Gastrocnemius medialis (tissue), 4 donors: Measurements from ENCODE around the gene SLC34A3. TPM values are rescaled to one million over a fixed set of nuclear protein-coding genes. Genes with fewer than 3 reads are reported as not detected.
"Not testable (repeated sequence)": the region's sequence is repeated elsewhere in the genome, so short reads cannot be mapped to it uniquely, and the experiment has no call there.

ENCODE experiments used
- ATAC-seq, 2 donors: fragments of 150-250 bp; one replicate each; pipeline ENCODE4 v1.9.1; 2016
- DNase-seq, 2 donors: peaks; one replicate each; pipeline ENCODE4 v3.0.0-alpha.2; 2019
- H3K27ac ChIP-seq, 4 donors: fragments of 200-600 bp; sonication (generic); 1 replicate in 1 of 4; 2 replicates in 3 of 4; pipeline ENCODE4 v1.5.1; 2016 to 2018; ENCODE audit warnings: mild to moderate bottlenecking in 2 of 4, moderate library complexity in 1 of 4
- H3K27me3 ChIP-seq, 3 donors: fragments of 200-600 bp; sonication (generic) in 2 of 3; 1 replicate in 1 of 3; 2 replicates in 2 of 3; pipeline versions ENCODE4 v1.5.1 to v1.6.0; 2016 to 2019; ENCODE audit warnings: mild to moderate bottlenecking in 1 of 3, moderate library complexity in 1 of 3
- H3K36me3 ChIP-seq, 2 donors: fragments of 200-600 bp; sonication (generic) in 1 of 2; one replicate each; pipeline ENCODE4 v1.5.1; 2017 to 2018
- H3K4me1 ChIP-seq, 2 donors: fragments of 200-600 bp; sonication (generic) in 1 of 2; one replicate each; pipeline ENCODE4 v1.5.1; 2016 to 2017; ENCODE audit warnings: mild to moderate bottlenecking in 2 of 2
- H3K4me3 ChIP-seq, 4 donors: fragments of 200-600 bp; sonication (generic) in 3 of 4; 1 replicate in 1 of 4; 2 replicates in 3 of 4; pipeline ENCODE4 v1.5.1; 2016 to 2019; ENCODE audit warnings: mild to moderate bottlenecking in 2 of 4
- H3K9me3 ChIP-seq, 3 donors: fragments of 200-600 bp; sonication (generic) in 2 of 3; 1 replicate in 1 of 3; 2 replicates in 2 of 3; pipeline ENCODE4 v1.5.1; 2016 to 2019
- POLR2A ChIP-seq, 2 donors: fragments of 450-650 bp; IDR thresholded peaks; one replicate each; pipeline ENCODE4 v1.6.1; 2017; ENCODE audit warnings: antibody characterized with exemption in 2 of 2, mild to moderate bottlenecking in 2 of 2, moderate library complexity in 2 of 2
- in situ Hi-C, 4 donors: fragments of 200-750 bp; cut with MboI; loops; one replicate each; pipeline versions ENCODE4 v1.15.0 to v1.8.0; 2017; ENCODE audit warnings: low sequenced_read_pairs in 4 of 4
- intact Hi-C: fragments of 100-400 bp; cut with DNase I; formaldehyde crosslinking; loops from one replicate; pipeline ENCODE4 v1.15.1; 2023; ENCODE audit warnings: low total_unique reads
- total RNA-seq, 4 donors: library from RNA; depleted of rRNA; stranded (reverse); fragments of >200 nt; gene quantifications; one replicate each; pipeline versions ENCODE4 v1.1.0 to v1.2.3, GENCODE V29; 2016
- TF ChIP-seq, protein P1 (sequence below), 5 experiments: fragments of 450-650 bp in 3 of 5; fragments of 200-600 bp in 2 of 5; sonication (generic) in 2 of 5; IDR thresholded peaks in 4 of 5; conservative IDR thresholded peaks in 1 of 5; 1 replicate in 4 of 5; 2 replicates in 1 of 5; pipeline ENCODE4 v1.5.1; 2016 to 2019; ENCODE audit warnings: antibody characterized with exemption in 5 of 5, mild to moderate bottlenecking in 3 of 5, moderate library complexity in 3 of 5

SLC34A3 gene
- total RNA-seq, 4 donors from 2014 or later = not detected

GRCh38 chr9:137242269-137243203 is 11.8 kb downstream of the SLC34A3 start:
- intact Hi-C loops (loop anchor here (5.0 kb wide), 1 partner anchor 40 kb away; the partner anchor contains the start of gene TPRN), in situ Hi-C loops (no loop called here)
- TF ChIP-seq POLR2A (IDR thresholded peaks at IDR 0.05) = no peak
- TF ChIP-seq, protein P1, sequence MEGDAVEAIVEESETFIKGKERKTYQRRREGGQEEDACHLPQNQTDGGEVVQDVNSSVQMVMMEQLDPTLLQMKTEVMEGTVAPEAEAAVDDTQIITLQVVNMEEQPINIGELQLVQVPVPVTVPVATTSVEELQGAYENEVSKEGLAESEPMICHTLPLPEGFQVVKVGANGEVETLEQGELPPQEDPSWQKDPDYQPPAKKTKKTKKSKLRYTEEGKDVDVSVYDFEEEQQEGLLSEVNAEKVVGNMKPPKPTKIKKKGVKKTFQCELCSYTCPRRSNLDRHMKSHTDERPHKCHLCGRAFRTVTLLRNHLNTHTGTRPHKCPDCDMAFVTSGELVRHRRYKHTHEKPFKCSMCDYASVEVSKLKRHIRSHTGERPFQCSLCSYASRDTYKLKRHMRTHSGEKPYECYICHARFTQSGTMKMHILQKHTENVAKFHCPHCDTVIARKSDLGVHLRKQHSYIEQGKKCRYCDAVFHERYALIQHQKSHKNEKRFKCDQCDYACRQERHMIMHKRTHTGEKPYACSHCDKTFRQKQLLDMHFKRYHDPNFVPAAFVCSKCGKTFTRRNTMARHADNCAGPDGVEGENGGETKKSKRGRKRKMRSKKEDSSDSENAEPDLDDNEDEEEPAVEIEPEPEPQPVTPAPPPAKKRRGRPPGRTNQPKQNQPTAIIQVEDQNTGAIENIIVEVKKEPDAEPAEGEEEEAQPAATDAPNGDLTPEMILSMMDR (IDR thresholded peaks at IDR 0.05 in 4 of 5, conservative IDR thresholded peaks at IDR 0.05 in 1 of 5) = no peak
- Histone ChIP-seq H3K4me3 (peak overlapping the region; percentile 75 to 100 (median 85)), H3K27me3 (no peaks in the 10 kb centered on the region), H3K4me1 (peaks cover 53 to 68% of the 10 kb centered on the region in 2 donors), H3K36me3 (peaks cover 0 to 23% of the 10 kb centered on the region in 2 donors), H3K27ac (peak overlapping the region; percentile 89 to 98 (median 93)), H3K9me3 (no peaks in the 10 kb centered on the region)
- no peak for DNase-seq
- no peak for ATAC-seq

DNA sequence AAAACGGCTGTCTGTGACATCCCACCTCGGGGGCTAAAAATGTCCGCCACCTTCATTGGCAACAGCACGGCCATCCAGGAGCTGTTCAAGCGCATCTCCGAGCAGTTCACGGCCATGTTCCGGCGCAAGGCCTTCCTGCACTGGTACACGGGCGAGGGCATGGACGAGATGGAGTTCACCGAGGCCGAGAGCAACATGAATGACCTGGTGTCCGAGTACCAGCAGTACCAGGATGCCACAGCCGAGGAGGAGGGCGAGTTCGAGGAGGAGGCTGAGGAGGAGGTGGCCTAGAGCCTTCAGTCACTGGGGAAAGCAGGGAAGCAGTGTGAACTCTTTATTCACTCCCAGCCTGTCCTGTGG is 12.5 kb downstream of the SLC34A3 start:
- peaks cover 53 to 67% of the 10 kb centered on the region in 2 donors for H3K4me1 ChIP-seq
- ATAC-seq, DNase-seq, H3K27me3 ChIP-seq, H3K9me3 ChIP-seq, H3K4me3 ChIP-seq, in situ Hi-C loops: not testable (repeated sequence)
- H3K36me3 ChIP-seq = peaks cover 0 to 23% of the 10 kb centered on the region in 2 donors
- intact Hi-C loops = loop anchor here (5.0 kb wide), 1 partner anchor 41 kb away; the partner anchor contains the start of gene TPRN
- H3K27ac ChIP-seq = peak overlapping the region in 2 of 4 donors; percentile 93 to 98

DNA sequence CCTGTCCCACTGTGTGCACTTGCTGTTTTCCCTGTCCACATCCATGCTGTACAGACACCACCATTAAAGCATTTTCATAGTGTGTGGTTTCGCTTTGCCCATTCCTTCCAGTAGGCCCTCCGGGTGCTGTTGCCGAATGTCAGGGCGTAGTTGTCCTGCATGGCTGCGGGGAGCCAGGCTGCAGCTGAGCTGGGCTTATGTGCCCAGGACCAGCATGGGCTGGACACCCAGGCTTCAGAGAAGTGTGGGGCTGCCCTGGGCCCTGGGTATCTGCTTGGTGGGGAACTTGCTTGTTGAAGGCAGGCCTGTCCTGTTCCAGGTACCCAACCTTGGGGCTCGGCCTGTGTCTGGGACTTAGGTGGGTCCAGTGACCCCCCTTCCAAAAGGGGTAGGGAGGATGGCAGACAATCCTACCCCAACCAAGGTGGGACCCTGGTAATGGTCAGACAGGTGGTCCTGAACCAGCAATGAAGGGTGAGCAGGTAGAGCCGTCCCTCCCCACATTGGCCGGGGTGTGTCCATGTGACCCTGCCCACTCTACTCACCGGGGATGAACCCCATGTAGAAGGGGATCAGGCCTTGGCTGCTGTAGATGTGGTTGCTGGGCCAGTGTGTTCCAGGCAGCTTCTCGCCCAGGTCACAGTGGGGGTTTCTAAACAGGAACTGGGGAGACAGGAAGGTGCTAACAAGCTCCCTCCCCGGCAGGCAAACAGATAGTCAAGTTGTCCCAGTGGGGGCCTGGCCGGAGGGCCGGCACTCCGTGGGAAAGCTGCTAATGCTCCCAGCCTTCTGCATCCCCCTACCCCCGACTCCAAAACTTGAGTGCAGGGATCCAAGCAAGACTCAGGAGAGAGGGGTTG is 13.2 kb downstream of the SLC34A3 start:
- Histone ChIP-seq H3K36me3 (peaks cover 0 to 23% of the 10 kb centered on the region in 2 donors), H3K27me3 (no peaks in the 10 kb centered on the region), H3K4me1 (peaks cover 47 to 61% of the 10 kb centered on the region in 2 donors), H3K9me3 (no peaks in the 10 kb centered on the region), H3K27ac (peak overlapping the region in 2 of 4 donors; percentile 46 to 98), H3K4me3 (no peak overlapping the region)
- DNase-seq (no peak), ATAC-seq (no peak)
- TF ChIP-seq, protein P1 (IDR thresholded peaks at IDR 0.05 in 4 of 5, conservative IDR thresholded peaks at IDR 0.05 in 1 of 5) = no peak
- no peak for TF ChIP-seq POLR2A (IDR thresholded peaks at IDR 0.05)
- intact Hi-C loops (loop anchor here (5.0 kb wide), 1 partner anchor 42 kb away; the partner anchor contains the start of gene TPRN), in situ Hi-C loops (no loop called here)

DNA sequence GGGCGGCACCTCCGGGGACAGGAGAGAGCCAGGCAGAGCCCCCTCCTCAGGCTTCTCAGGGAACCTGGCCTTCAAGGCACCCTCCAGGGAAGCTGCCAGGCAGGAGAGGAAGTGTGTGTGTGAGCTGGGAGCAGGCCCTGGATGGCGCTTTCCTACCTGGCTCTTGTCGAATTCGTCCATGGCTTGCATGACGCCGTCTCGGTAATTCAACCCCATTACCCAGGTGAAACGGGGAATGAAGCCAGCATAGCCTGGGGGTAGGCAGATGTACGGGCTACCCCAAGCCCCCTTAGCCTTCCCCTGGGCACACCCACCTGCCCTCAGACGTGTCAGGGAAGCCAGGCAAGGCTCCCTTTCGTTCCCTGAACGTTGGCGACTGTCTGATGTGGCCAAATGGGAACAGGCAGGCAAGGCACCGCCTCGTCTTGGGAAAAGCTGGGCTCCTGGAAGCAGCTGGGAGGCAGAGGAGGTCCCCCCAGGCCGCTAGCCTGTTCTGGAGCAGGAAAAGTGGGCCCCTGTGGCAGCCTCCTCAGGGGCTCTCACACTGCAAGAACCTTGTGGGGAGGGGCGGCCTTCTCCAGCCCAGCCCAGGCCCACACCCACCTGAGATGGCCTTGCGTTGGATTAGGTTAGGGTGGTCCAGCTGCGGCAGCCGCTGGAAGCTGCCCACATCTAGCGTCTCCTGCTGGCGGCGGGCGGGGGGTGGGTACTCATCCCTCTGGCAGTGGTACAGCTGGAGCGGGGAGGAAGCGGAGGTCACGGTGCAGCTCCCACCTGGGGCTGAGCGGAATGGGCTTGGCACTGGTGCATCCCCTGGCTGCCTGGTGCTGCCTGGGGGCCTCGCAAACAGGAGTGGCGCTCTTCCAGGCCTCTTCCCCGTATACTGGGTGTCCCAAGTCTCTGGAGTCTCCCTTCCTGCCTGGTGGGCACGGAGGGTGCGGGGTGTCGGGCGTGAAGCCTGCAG is 14.1 kb downstream of the SLC34A3 start:
- no peak for ATAC-seq
- in situ Hi-C loops (no loop called here), intact Hi-C loops (loop anchor here (5.0 kb wide), 1 partner anchor 42 kb away; the partner anchor contains the start of gene TPRN)
- no peaks in the 10 kb centered on the region for H3K27me3 ChIP-seq
- H3K4me3 ChIP-seq = no peak overlapping the region
- peaks cover 0 to 23% of the 10 kb centered on the region in 2 donors for H3K36me3 ChIP-seq
- peak overlapping the region in 2 of 4 donors; percentile 46 to 98 for H3K27ac ChIP-seq
- no peak for DNase-seq
- H3K9me3 ChIP-seq = no peaks in the 10 kb centered on the region
- peaks cover 38 to 53% of the 10 kb centered on the region in 2 donors for H3K4me1 ChIP-seq
- no peak for TF ChIP-seq POLR2A (IDR thresholded peaks at IDR 0.05)
- TF ChIP-seq, protein P1 (IDR thresholded peaks at IDR 0.05 in 4 of 5, conservative IDR thresholded peaks at IDR 0.05 in 1 of 5) = no peak
